Large intestine (tissue), 3 donors: ENCODE results near the gene TNS1. TPM values are rescaled to one million over a fixed set of nuclear protein-coding genes. Genes with fewer than 3 reads are reported as not detected.

ENCODE experiments used
- DNase-seq, 2 donors: peaks; one replicate each; pipeline versions ENCODE4 v3.0.0 to v3.0.0-alpha.2; 2013
- H3K27ac ChIP-seq: one replicate; pipeline ENCODE4 v1.5.1; 2013; ENCODE audit warnings: low read length
- H3K27me3 ChIP-seq: 2 replicates; pipeline ENCODE4 v1.6.1; 2013; ENCODE audit warnings: low read length; ENCODE audit not compliant: control insufficient read depth, insufficient read depth
- H3K36me3 ChIP-seq: 2 replicates; pipeline ENCODE4 v1.6.1; 2013; ENCODE audit warnings: low read length; ENCODE audit not compliant: control insufficient read depth, insufficient read depth
- H3K4me1 ChIP-seq: one replicate; pipeline ENCODE4 v1.6.1; 2013; ENCODE audit warnings: low read length; ENCODE audit not compliant: control insufficient read depth, insufficient read depth
- H3K4me3 ChIP-seq: one replicate; pipeline ENCODE4 v1.5.1; 2013; ENCODE audit warnings: low read length
- H3K9me3 ChIP-seq: one replicate; pipeline ENCODE4 v1.6.1; 2013; ENCODE audit warnings: mild to moderate bottlenecking, low read depth, low read length, moderate library complexity; ENCODE audit not compliant: control insufficient read depth
- WGBS: methylation state at CpG from one replicate; pipeline ENCODE4 v1.1.5; 2013; ENCODE audit warnings: low lambda C conversion rate; ENCODE audit not compliant: insufficient coverage; 5-methylcytosine and 5-hydroxymethylcytosine counted together
- polyA plus RNA-seq: library from polyadenylated mRNA; unstranded; fragments of 120-200 nt; gene quantifications from one replicate; pipeline ENCODE4 v1.2.1, GENCODE V29; 2013

Gene TNS1
- polyA plus RNA-seq, 1 donor = 26.8 TPM

DNA sequence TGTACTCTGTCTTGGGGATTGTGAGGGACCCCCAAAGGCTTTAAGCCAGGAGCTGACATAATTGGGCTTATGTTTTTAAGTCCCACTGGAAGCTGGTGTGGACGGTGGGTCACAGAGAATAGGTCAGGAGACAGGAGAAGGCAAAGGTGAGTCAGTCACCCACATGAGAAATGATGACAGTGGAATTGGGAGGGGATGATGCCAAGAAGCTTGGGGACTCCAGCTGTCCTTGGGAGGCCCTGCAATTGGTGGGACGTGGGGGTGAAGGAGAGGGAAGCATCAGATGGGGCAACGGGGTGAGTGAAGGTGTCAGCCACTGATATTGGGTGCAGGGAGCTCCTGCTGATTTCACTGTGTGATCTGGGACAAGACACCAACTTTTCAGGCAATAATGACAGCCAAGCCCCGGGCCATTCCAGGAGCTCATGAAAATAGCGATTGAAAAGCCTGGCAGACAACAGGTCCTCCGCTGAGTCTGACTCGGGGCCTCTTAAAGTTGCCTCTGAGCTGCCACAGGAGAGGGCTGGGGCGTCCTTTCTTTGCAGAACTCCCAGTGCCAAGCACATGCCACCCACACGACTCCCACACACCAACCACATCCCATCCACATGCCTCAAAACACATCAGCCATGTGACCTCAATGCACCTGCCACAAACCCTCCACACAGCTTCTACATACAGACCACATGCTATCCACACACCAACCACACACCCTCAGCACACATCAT lies 13.4 kb downstream of the TNS1 start:
- H3K27ac ChIP-seq = no peak overlapping the region
- H3K27me3 ChIP-seq = no peaks in the 10 kb centered on the region
- H3K4me3 ChIP-seq = no peak overlapping the region
- no CpG with 5 or more reads among the region's 9 CpGs for WGBS
- peaks cover 2% of the 10 kb centered on the region for H3K36me3 ChIP-seq
- H3K4me1 ChIP-seq = peaks cover 5% of the 10 kb centered on the region
- DNase-seq = no peak
- H3K9me3 ChIP-seq = peaks cover 7% of the 10 kb centered on the region

DNA sequence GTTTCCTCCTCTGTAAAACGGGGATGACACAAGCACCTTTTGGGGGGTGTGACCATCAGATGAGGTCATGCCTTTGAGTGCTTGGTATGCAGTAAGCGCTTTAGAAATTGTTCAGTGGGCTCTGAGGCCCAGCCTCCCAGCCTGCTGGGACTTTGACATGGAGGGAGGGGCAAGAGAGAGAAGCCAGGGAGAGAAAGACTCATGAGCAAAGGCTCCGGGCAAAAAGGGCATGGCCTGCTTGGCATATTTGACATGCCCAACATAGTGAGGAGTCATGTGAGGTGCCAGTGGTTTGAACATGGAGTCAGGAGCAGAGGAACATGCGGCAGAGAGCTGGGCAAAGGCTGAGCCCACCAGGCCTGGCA lies 14.0 kb downstream of the TNS1 start:
- Histone ChIP-seq H3K9me3 (peaks cover 7% of the 10 kb centered on the region), H3K4me3 (no peak overlapping the region), H3K36me3 (peaks cover 2% of the 10 kb centered on the region), H3K4me1 (peaks cover 5% of the 10 kb centered on the region), H3K27me3 (no peaks in the 10 kb centered on the region), H3K27ac (no peak overlapping the region)
- WGBS = no CpG with 5 or more reads among the region's 4 CpGs
- DNase-seq = no peak

DNA sequence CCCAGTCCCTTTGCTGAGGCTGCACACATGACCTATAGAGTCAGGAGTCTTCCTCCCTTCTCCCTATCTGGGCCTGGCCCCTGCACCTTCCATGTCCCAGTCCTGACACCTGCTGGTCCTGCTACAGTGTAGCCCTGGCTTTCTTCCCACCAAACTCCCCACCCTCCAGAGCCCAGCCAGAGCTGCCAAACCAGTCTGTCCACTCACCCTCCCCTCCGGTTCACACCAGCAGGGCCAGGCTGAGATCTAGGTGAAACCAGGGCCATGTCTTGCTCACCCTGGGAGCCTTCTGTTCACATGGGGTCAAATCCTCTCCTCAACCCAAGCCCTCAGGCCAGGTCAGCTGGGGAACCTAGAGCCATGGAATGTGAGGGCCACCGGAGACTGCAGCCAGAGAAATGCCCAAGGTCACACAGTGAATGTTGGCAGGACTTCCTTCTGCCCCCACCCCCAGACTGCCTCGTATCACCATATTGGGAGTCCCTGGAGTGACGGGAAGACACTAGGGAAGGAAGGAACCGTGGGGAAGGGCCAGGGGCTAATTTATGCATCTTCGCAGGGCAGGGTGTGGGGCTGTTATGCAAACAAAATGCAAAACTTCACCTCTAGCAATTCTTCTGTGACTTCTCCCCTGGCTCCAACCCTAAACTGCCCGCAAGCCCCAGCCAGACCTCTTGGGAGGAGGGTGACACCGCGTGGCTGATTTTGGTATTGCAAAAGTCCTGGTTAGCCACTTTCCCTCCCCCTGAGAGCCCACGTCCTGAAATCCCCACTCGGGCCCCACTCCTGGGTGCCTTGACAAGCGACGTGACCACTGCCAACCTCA lies 14.6 kb downstream of the TNS1 start:
- Histone ChIP-seq H3K9me3 (peaks cover 7% of the 10 kb centered on the region), H3K4me1 (peaks cover 5% of the 10 kb centered on the region), H3K36me3 (peaks cover 2% of the 10 kb centered on the region), H3K27ac (no peak overlapping the region), H3K4me3 (no peak overlapping the region), H3K27me3 (no peaks in the 10 kb centered on the region)
- WGBS = no CpG with 5 or more reads among the region's 13 CpGs
- peak; percentile 64 to 78 for DNase-seq

DNA sequence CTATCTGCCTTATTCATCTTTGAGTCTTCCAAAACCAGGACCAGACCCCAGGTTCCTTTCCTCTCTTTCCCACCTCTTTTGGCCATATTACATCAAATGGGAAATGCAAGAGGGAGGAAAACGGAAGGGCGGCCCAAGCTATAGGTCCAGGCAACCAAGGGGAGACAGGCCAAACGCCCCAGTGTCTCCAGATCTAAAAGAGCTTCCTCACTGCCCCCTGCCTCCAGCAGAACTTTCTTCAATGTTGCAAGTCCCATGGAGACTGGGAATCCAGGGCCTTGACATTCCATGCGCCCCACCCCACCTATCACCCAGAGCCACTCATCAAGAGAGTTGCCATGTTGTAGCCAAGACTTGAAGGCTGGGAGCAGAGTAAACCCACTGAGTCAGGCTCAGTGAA lies 15.4 kb downstream of the TNS1 start:
- Histone ChIP-seq H3K27me3 (no peaks in the 10 kb centered on the region), H3K27ac (no peak overlapping the region)
- WGBS = no CpG with 5 or more reads among the region's 4 CpGs

DNA sequence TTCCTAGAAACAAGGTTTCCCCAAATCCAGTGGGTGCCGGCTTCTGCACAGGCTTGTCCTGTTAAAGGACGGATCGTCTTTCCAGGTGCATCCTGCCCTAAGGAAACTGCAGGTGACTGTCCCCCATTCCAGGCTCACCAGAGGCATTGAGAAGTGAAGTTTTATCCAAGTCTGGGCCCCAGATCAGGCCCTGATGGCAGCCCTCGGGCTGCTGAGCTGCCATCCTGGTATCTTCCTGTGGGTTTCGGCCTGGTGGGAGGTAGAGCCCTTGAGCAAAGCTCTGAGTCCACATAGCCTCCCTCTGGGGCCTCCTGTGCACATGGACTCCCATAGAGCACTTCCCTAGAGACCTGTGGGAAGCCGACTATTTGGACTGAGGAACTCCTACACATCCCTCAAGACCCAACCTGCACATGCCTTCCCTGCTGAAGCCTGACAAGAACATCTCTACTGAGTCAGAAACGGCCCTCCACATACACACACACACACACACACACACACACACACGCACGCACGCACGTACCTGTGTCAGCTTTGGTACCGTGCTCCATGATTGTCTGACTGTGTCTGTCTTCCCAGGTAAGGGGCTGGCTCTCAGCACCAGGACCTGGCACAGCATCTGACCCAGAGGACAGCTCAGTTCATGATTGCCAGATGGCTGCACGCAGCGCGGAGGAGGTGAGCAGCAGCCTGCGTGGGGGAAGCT lies 16.4 kb downstream of the TNS1 start:
- DNase-seq = no peak
- no CpG with 5 or more reads among the region's 16 CpGs for WGBS
- Histone ChIP-seq H3K9me3 (peaks cover 7% of the 10 kb centered on the region), H3K27me3 (no peaks in the 10 kb centered on the region), H3K27ac (no peak overlapping the region), H3K4me1 (peaks cover 5% of the 10 kb centered on the region), H3K4me3 (no peak overlapping the region), H3K36me3 (peaks cover 1% of the 10 kb centered on the region)

More for the DNA sequence above, 15.4 kb downstream of the TNS1 start:
- peaks cover 5% of the 10 kb centered on the region for H3K4me1 ChIP-seq
- no peak for DNase-seq
- peaks cover 7% of the 10 kb centered on the region for H3K9me3 ChIP-seq
- H3K36me3 ChIP-seq = peaks cover 2% of the 10 kb centered on the region
- H3K4me3 ChIP-seq = no peak overlapping the region

DNA sequence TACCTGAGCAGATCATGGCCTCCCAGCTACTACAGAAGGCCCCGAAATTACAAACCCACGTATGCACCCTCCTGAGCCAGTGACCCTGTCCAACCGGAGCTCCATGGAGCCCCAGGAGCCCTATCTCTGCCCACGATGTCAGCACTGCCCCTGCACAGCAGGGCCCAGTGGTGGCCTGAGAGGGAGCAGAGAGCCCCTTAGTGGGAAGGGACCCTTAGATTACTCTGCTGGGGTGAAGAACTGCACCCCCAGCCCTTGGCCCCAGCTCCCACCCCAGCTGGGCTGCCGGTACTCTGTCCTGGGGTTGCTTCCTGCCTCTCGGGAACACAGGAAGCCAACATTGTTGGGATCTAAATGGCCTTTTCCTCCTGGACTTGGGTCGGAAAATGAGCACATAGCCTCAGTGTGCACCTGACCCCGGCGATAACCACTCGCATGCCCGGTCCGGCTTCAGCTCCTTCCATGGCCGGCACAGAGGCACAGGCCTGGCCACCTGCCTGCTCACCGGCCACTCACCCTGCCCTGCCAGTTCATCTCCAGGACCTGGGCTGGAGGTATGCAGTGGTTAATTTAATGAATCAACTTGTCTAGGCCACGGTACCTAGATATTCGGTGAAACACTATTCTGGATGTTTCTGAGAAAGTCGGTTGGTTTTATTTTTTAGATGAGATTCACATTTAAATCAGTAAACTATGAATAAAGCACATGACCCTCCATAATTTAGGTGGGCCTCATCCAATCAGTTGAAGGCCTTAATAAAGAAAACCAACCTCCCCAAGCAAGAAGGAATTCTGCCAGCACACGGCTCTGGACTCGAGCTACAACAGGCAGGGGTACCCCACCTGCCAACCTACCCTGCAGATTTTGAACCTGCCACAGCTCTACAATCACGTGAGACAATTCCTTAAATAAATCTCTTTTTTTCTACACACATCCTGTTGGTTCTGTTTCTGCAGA lies 19.2 kb downstream of the TNS1 start:
- WGBS = no CpG with 5 or more reads among the region's 20 CpGs
- Histone ChIP-seq H3K4me3 (no peak overlapping the region), H3K9me3 (no peaks in the 10 kb centered on the region), H3K4me1 (peaks cover 9% of the 10 kb centered on the region), H3K27ac (no peak overlapping the region), H3K27me3 (no peaks in the 10 kb centered on the region), H3K36me3 (no peaks in the 10 kb centered on the region)
- DNase-seq = no peak

DNA sequence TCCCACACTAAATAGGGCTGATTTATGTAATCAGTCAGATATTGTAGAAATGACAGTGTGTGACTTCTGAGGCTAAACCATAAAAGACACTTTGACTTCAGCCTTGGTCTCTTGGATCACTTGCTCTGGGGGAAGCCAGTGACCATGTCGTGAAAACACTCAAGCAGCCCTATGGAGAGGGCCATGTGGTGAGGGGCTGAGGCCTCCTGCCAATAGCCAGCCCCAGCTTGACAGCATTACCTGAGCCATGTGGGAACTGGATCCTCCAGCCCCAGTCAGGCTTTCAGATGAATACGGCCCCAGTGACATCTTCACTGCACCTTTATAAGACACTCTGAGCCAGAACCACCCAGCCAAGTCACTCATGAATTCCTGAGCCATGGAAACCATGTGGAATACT lies 20.8 kb downstream of the TNS1 start:
- peaks cover 9% of the 10 kb centered on the region for H3K4me1 ChIP-seq
- H3K36me3 ChIP-seq = no peaks in the 10 kb centered on the region
- peaks cover 6% of the 10 kb centered on the region for H3K27me3 ChIP-seq
- H3K27ac ChIP-seq = no peak overlapping the region
- DNase-seq = no peak
- WGBS = no CpG with 5 or more reads among the region's 2 CpGs
- no peaks in the 10 kb centered on the region for H3K9me3 ChIP-seq
- H3K4me3 ChIP-seq = no peak overlapping the region

DNA sequence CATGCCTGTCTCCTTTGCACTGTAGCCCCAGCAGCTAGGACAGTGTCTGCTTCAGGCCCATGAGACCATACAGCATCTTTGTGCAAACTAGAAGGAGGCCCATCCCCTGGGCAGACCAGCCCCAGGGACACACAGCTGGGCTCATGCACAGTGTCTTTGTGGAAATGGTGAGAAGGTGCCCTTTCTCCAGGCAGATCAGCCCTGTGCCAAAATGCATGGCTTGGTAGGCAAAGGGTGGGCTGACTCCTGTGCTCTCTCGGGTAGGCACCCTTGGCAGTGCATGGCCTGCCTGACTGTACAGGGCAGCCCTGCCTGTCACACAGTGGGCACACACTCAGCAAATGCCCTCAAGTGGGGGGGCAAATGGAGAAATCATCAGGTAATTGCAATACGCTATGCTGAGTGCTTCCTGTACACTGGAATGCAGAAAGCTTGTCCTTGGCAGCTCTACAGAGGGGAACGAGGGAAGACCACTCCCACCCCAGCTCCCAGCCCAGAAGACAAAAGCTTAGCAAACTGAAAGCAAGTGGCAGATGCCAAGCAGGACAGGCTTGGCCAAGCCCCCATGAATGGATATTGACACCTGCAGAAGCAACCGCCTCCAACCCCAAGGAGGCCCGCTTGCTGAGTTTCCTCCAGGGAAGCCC lies 21.6 kb downstream of the TNS1 start:
- DNase-seq = no peak
- no CpG with 5 or more reads among the region's 5 CpGs for WGBS
- Histone ChIP-seq H3K4me3 (no peak overlapping the region), H3K27ac (no peak overlapping the region), H3K4me1 (peaks cover 9% of the 10 kb centered on the region), H3K27me3 (peaks cover 6% of the 10 kb centered on the region), H3K9me3 (no peaks in the 10 kb centered on the region), H3K36me3 (no peaks in the 10 kb centered on the region)

DNA sequence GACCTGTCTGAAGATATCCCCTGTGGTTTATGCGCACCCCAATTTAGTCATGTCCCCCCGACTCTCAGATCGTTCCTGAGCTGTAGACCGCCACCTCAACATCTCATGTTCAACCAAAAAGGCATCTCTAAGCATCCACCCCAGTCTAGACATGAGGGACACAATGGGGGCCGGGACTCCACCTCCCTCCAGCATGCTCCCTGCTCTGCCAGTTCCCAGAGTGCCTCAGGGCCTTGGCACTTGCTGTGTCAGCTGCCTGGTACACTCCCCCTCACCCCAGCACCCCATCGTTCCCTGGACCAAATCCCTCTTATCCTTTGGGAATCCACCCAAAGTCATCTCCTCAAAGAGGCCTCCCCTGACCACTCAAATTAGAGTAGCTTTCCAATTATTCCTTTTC lies 22.2 kb downstream of the TNS1 start:
- Histone ChIP-seq H3K9me3 (no peaks in the 10 kb centered on the region), H3K27me3 (peaks cover 6% of the 10 kb centered on the region), H3K36me3 (peaks cover 2% of the 10 kb centered on the region), H3K27ac (no peak overlapping the region), H3K4me3 (no peak overlapping the region), H3K4me1 (peaks cover 9% of the 10 kb centered on the region)
- no peak for DNase-seq
- WGBS = 60% methylated on average over 1 of the region's 6 CpGs
